Measurements from ENCODE around the gene TARDBP.
A peak's percentile ranks its signal among the peaks of the same experiment; 100 is the strongest.
"Not testable (repeated sequence)": the region's sequence is repeated elsewhere in the genome, so short reads cannot be mapped to it uniquely, and the experiment has no call there.

Gene TARDBP

GRCh38 chr1:11067716-11068599, 55.5 kb downstream of the TARDBP start:
- no peak overlapping the region for H3K4me3 ChIP-seq (ENCODE audit: low read depth, low read length)
- TF ChIP-seq CTCF (IDR thresholded peaks at IDR 0.05; ENCODE audit: insufficient read depth, low read depth, low read length, missing control alignments): no peak
- DNase-seq (ENCODE audit: low read depth): no peak

GRCh38 chr1:11068600-11069473, 56.4 kb downstream of the TARDBP start:
- TF ChIP-seq CTCF (IDR thresholded peaks at IDR 0.05; ENCODE audit: insufficient read depth, low read depth, low read length, missing control alignments): no peak

GRCh38 chr1:11070876-11071275, 58.4 kb downstream of the TARDBP start:
- TF ChIP-seq CTCF (IDR thresholded peaks at IDR 0.05; ENCODE audit: insufficient read depth, low read depth, low read length, missing control alignments): no peak
- no peak for DNase-seq (ENCODE audit: low read depth)
- no peak overlapping the region for H3K4me3 ChIP-seq (ENCODE audit: low read depth, low read length)

More at GRCh38 chr1:11068600-11069473, 56.4 kb downstream of the TARDBP start:
- H3K4me3 ChIP-seq (ENCODE audit: low read depth, low read length): no peak overlapping the region
- no peak for DNase-seq (ENCODE audit: low read depth)

- H3K4me3 ChIP-seq (ENCODE audit: low read depth, low read length): no peak overlapping the region
- TF ChIP-seq CTCF (IDR thresholded peaks at IDR 0.05; ENCODE audit: insufficient read depth, low read depth, low read length, missing control alignments): no peak
- DNase-seq (ENCODE audit: low read depth): no peak
Observed at GRCh38 chr1:11071463-11072215, 59.2 kb downstream of the TARDBP start.

GRCh38 chr1:11072216-11072917, 59.9 kb downstream of the TARDBP start:
- no peak overlapping the region for H3K4me3 ChIP-seq (ENCODE audit: low read depth, low read length)
- TF ChIP-seq CTCF (IDR thresholded peaks at IDR 0.05; ENCODE audit: insufficient read depth, low read depth, low read length, missing control alignments): no peak
- peak; percentile 67 for DNase-seq (ENCODE audit: low read depth)

- DNase-seq (ENCODE audit: low read depth): peak; percentile 66
- H3K4me3 ChIP-seq (ENCODE audit: low read depth, low read length): not testable (repeated sequence)
Observed at GRCh38 chr1:11073398-11073797, 60.9 kb downstream of the TARDBP start.
